GM12801 (cell line): Measurements from ENCODE around the gene KRTAP4-8.
"Not testable (repeated sequence)": the region's sequence is repeated elsewhere in the genome, so short reads cannot be mapped to it uniquely, and the experiment has no call there.

Experiments used
- CTCF ChIP-seq: IDR thresholded peaks from one replicate; pipeline ENCODE4 v1.5.1; 2011; ENCODE audit warnings: control low read depth; ENCODE audit not compliant: insufficient read length; ENCODE audit errors: extremely low read depth

The KRTAP4-8 gene

DNA sequence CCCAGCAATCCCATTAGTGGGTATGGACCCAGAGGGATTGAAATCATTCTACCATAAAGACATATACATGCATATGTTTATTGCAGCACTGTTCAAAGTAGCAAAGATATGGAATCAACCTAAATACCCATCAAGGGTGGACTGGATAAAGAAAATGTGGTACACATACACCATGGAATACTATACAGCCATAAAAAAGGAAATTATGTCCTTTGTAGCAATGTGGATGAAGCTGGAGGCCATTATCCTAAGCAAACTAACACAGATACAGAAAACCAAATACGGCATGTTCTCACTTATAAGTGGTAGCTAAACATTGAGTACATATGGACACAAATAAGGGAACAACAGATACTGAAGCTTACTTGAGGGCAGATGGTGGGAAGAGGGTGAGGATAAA lies 40.4 kb downstream of the KRTAP4-8 start:
- TF ChIP-seq CTCF = no peak

DNA sequence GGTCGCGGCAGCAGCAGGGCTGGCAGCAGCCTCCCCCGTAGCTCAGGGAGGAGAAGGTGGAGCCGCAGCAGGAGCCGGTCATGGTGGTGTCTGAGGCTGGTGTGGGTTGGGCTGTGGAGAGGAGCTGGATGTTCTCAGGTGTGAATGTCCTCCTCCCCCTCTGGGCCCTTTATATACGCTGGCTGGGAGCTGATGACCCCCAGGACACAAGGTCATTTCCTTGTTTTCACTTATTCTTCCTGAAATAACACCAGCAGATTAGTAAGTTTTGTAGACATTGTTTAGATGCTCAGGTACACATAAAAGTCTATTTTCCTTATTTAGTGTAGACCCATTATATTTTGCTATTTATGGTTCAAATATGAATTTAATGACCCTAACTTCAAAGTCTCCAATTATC lies 42.8 kb downstream of the KRTAP4-8 start, which contains the start of gene KRTAP2-2:
Gene KRTAP2-2, minus strand, starts transcription at position 101 of the 400 bp plus-strand sequence. Its CDS starts 19 bp downstream, at position 82.
- TF ChIP-seq CTCF = not testable (repeated sequence)

- TF ChIP-seq CTCF = no peak
Observed at GRCh38 chr17:41054025-41054424, 43.9 kb downstream of the KRTAP4-8 start.

GRCh38 chr17:41052566-41052965 lies 45.4 kb downstream of the KRTAP4-8 start:
- TF ChIP-seq CTCF = no peak

DNA sequence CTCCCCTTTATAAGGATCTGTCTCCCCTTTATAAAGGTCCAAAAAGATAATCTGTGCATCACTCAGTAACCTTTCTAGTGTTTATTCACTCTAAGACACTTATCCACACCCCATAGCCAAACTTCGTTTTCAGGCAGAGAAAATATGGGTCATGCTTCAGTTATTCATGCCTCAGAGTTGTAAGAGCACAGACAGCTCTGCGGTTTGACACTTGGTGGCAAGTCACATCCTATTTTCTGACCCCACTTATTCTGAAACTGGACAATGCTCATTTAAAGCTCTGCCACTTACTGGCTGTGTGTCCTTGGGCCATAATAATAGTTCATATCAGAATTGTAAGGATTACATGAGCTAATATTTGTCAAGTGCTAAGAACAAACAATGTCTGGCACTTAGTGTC lies 48.8 kb downstream of the KRTAP4-8 start:
- TF ChIP-seq CTCF = no peak

GRCh38 chr17:41048441-41048840 lies 49.5 kb downstream of the KRTAP4-8 start:
- TF ChIP-seq CTCF = no peak
